Adrenal gland (tissue), 12 donors: ENCODE data around the gene TMEM95. TPM values are rescaled to one million over a fixed set of nuclear protein-coding genes. Genes with fewer than 3 reads are reported as not detected.
A peak's percentile ranks its signal among the peaks of the same experiment; 100 is the strongest.

ENCODE experiments used
- DNase-seq, 7 donors: peaks; one replicate each; pipeline ENCODE4 v3.0.0-alpha.2; 2019 to 2020
- H3K27ac ChIP-seq, 5 donors: fragments of 200-600 bp; sonication (generic) in 4 of 5; 1 replicate in 3 of 5; 2 replicates in 2 of 5; pipeline versions ENCODE4 v1.5.1 to v1.8.0; 2016 to 2020; ENCODE audit warnings: mild to moderate bottlenecking in 1 of 5
- H3K27me3 ChIP-seq: fragments of 200-600 bp; 2 replicates; pipeline ENCODE4 v1.8.0; 2021
- H3K36me3 ChIP-seq, 2 donors: fragments of 200-600 bp; replicated peaks in 1 of 2; 1 replicate in 1 of 2; 2 replicates in 1 of 2; pipeline versions ENCODE4 v1.5.1 to v1.8.0; 2018 to 2022
- H3K4me1 ChIP-seq, 2 donors: fragments of 200-600 bp; replicated peaks in 1 of 2; 1 replicate in 1 of 2; 2 replicates in 1 of 2; pipeline versions ENCODE4 v1.5.1 to v1.8.0; 2018 to 2021
- H3K4me3 ChIP-seq, 4 donors: fragments of 200-600 bp; sonication (generic) in 3 of 4; one replicate each; pipeline ENCODE4 v1.5.1; 2016 to 2018
- H3K9me3 ChIP-seq, 3 donors: fragments of 200-600 bp; sonication (generic) in 1 of 3; replicated peaks in 1 of 3; 1 replicate in 2 of 3; 2 replicates in 1 of 3; pipeline versions ENCODE4 v1.5.1 to v1.8.0; 2016 to 2021
- POLR2A ChIP-seq, 2 donors: fragments of 450-650 bp; IDR thresholded peaks; one replicate each; pipeline ENCODE4 v1.6.1; 2017; ENCODE audit warnings: antibody characterized with exemption in 2 of 2, mild to moderate bottlenecking in 2 of 2, moderate library complexity in 1 of 2
- WGBS, 4 donors: extraction: QIAGEN DNeasy Blood & Tissue Kit in 2 of 4; methylation state at CpG; one replicate each; pipeline versions ENCODE4 v1.1.5 to v1.1.7; 2013 to 2017; 5-methylcytosine and 5-hydroxymethylcytosine counted together
- intact Hi-C, 2 donors: fragments of 100-400 bp; cut with DNase I; formaldehyde crosslinking; loops; one replicate each; pipeline versions ENCODE4 v1.14.1 to v1.15.0; 2022 to 2023
- polyA plus RNA-seq, 3 donors: library from polyadenylated mRNA; stranded (reverse); fragments of 200-250 nt in 2 of 3; fragments of 350-450 nt in 1 of 3; fragmentation: Illumina TruSeq in 1 of 3; extraction: RNeasy Lipid Tissue Mini Kit (QIAGEN cat#74804) in 1 of 3; gene quantifications; one replicate each; pipeline ENCODE4 v1.2.3, GENCODE V29; 2013 to 2014
- total RNA-seq, 9 donors: library from RNA; depleted of rRNA in 4 of 9; stranded (reverse); fragments of >200 nt in 4 of 9; fragments of 120-200 nt in 1 of 9; fragmentation: NEBNext Ultra II Directional in 1 of 9; extraction: Animal tissue kit (Norgen Biotek cat#: 25700) in 1 of 9; gene quantifications; one replicate each; pipeline versions ENCODE4 v1.1.0 to v1.2.4, GENCODE V29; 2013 to 2023
- TF ChIP-seq, protein P1 (sequence below), 6 experiments: fragments of 450-650 bp in 4 of 6; fragments of 200-600 bp in 2 of 6; sonication (generic) in 1 of 6; IDR thresholded peaks; 1 replicate in 5 of 6; 2 replicates in 1 of 6; pipeline versions ENCODE4 v1.5.1 to v1.8.0; 2016 to 2021; ENCODE audit warnings: antibody characterized with exemption in 6 of 6, mild to moderate bottlenecking in 2 of 6, moderate library complexity in 1 of 6
- donor health status: healthy with polysubstance abuse.
- donor health status: Bipolar disorder and iron deficiency.
- donor health status: DM: yes; HTN: yes; CAD: no.
- donor health status: DM: no; HTN: no; CAD: no.
- donor health status: DM: no; HTN: no; CAD: no.
- donor health status: DM: yes; HTN: yes; CAD: no.

Gene TMEM95
- total and polyA plus RNA-seq, 12 donors, result not detected

DNA sequence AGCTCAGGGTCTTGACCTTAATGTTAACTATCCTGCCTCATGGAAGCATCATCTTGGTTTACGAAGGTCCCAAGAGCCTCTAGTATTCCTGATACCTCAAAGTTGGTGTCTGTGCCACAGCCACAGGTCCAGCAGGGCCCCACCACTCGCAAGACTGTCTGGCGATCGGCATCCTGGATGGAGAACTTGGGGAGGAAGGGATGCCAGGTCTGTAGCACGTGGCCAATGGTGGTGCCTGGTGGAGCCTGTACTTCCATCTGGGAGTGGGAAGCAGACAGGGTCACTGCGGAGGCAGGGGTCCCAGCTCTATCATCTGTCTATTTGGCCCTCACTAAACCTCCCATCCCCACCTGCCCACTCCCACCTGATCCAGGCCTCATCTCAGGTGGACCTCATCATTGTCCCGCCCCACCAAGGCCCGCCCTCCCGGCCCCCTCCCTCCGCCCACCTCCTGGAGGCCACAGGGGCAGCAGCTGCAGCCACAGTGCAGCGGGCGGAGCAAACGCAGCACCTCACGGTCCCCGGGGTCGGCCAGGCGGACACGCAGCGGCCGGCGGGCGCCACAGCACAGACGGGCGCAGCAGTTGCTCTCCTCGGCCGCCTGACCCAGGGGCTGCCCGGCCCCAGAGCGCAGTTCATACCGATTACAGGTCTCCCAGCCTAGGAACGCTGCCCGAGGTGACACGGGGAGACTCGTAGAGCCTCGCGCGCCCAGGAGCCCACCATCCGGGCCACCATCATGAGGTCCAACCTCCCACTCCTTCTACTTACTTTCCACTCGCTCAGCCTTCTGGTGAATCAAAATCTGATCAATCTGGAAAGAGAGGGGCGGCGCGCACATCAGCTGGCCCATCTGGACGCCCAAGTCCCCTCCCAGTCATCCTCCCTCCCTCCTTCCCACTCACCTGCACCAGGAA, 38.0 kb downstream of the TMEM95 start:
- intact Hi-C loops, result no loop called here
- H3K27ac ChIP-seq, result peak overlapping the region in 1 of 5 donors; percentile 90
- H3K4me1 ChIP-seq, result peaks cover 6 to 16% of the 10 kb centered on the region in 2 donors
- DNase-seq, result peak in 1 of 7 donors; percentile 51
- TF ChIP-seq POLR2A (IDR thresholded peaks at IDR 0.05), result no peak
- TF ChIP-seq, protein P1, sequence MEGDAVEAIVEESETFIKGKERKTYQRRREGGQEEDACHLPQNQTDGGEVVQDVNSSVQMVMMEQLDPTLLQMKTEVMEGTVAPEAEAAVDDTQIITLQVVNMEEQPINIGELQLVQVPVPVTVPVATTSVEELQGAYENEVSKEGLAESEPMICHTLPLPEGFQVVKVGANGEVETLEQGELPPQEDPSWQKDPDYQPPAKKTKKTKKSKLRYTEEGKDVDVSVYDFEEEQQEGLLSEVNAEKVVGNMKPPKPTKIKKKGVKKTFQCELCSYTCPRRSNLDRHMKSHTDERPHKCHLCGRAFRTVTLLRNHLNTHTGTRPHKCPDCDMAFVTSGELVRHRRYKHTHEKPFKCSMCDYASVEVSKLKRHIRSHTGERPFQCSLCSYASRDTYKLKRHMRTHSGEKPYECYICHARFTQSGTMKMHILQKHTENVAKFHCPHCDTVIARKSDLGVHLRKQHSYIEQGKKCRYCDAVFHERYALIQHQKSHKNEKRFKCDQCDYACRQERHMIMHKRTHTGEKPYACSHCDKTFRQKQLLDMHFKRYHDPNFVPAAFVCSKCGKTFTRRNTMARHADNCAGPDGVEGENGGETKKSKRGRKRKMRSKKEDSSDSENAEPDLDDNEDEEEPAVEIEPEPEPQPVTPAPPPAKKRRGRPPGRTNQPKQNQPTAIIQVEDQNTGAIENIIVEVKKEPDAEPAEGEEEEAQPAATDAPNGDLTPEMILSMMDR (IDR thresholded peaks at IDR 0.05), result no peak
- no peaks in the 10 kb centered on the region for H3K9me3 ChIP-seq
- WGBS, 4 donors, result 75 to 80% (median 78%) methylated on average over 23 to 42 of the region's 42 CpGs
- H3K4me3 ChIP-seq, result peak overlapping the region in 1 of 4 donors; percentile 72
- no peaks in the 10 kb centered on the region for H3K27me3 ChIP-seq
- no peaks in the 10 kb centered on the region for H3K36me3 ChIP-seq

DNA sequence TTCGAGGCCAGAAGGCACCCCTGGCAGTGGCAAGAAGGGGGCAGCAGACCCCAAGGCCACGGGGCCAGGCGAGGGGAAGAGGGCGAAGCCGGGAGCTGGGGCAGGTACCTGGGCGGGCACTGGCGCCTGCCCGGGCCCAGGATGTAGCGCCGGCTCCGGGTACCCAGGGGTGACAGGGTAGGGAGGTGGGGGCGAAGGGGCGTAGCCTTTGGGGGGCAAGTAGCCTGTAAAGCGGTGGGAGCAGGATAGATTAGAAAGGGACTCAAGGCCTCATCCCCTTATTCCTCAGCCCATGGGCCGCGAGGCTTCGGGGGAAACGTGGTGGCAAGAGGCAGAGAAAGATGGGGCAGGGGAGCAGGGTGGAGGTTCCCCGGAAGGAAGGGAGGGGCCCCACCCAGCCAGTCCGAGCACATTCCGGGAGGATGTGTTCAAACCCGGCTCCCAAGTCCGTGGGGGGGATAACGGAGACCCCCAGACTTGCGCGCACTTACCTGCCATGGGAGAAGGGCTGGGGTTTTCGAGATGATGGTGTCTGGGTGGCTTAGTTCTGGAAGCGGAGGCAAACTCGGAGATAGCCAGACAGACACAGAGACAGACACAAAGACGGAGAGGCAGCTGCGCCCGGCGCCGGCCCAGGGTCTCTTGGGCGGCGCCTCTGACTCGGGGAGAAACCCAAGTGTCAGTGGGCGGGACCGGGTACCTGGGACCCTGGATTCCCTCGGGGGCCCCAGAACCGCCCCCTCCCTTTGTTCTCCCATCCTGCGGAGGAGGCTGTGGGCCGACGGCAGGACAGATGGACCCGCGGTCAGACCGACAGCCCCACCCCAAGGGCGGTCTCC, 38.9 kb downstream of the TMEM95 start:
- Histone ChIP-seq H3K27ac (peak overlapping the region in 4 of 5 donors; percentile 90 to 96 (median 94)), H3K4me1 (peaks cover 6 to 16% of the 10 kb centered on the region in 2 donors), H3K9me3 (no peaks in the 10 kb centered on the region), H3K4me3 (peak overlapping the region; percentile 56 to 72 (median 62)), H3K27me3 (no peaks in the 10 kb centered on the region), H3K36me3 (no peaks in the 10 kb centered on the region)
- TF ChIP-seq, protein P1 (IDR thresholded peaks at IDR 0.05), result no peak
- no peak for TF ChIP-seq POLR2A (IDR thresholded peaks at IDR 0.05)
- intact Hi-C loops, result no loop called here
- WGBS, 4 donors, result 8 to 12% (median 10%) methylated on average over 24 to 48 of the region's 48 CpGs
- peak in 2 of 7 donors; percentile 39 for DNase-seq

DNA sequence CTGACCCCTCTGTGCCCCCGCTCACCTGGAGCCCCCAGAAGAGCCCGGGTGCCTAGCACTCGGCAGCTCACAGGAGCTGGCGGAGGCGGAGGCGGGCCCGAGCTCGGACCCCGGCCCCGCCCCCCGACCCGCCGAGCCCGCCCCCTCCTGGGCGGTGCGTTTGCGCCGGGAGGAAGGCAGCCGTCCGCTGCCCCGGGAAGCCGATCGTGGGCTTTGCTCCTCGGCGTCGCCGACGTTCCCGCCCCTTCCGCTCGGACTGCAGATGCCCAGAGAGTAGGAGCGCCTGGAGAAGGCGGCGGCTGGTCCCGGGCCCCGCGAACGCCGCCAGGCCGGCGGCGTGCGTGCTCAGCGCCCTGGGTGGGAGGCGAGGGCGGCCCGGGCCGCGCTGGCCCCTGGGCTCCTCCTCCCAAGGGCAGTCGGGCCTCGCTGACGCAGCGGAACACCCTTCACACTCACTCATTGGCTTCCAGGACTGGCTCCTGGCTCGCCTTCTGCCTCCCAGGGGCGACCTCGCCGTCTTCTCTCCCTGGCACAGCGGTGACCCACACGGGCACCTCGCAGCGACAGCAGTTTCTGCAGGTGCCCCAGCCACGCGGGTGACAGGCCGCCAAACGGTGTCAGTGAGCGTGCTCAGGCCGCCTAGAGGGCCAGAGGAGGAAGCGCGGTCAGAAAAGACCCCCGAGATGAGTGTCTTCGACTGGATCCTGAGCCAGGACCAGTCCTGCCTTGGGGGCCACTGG, 39.7 kb downstream of the TMEM95 start, which contains the start of gene PLSCR3:
Gene PLSCR3, minus strand, starts transcription at position 74 of the 740 bp plus-strand sequence. CDS start 415 bp downstream, outside the sequence.
- Histone ChIP-seq H3K27me3 (no peaks in the 10 kb centered on the region), H3K27ac (peak within 1 kb of the TSS; percentile 90 to 96 (median 93)), H3K36me3 (no peaks in the 10 kb centered on the region), H3K4me3 (peak within 1 kb of the TSS; percentile 56 to 72 (median 62)), H3K4me1 (peaks cover 6 to 16% of the 10 kb centered on the region in 2 donors), H3K9me3 (no peaks in the 10 kb centered on the region)
- intact Hi-C loops, result no loop called here
- DNase-seq, result peak; percentile 89 to 94 (median 92)
- peak; percentile 70 to 86 for TF ChIP-seq POLR2A (IDR thresholded peaks at IDR 0.05)
- TF ChIP-seq, protein P1 (IDR thresholded peaks at IDR 0.05), result peak in 4 of 6 experiments; percentile 26 to 61 (median 50)
- WGBS, 4 donors, result 0 to 1% (median 0%) methylated on average over 4 to 71 of the region's 71 CpGs
